ENCODE data around the gene C1QA.

The C1QA gene

DNA sequence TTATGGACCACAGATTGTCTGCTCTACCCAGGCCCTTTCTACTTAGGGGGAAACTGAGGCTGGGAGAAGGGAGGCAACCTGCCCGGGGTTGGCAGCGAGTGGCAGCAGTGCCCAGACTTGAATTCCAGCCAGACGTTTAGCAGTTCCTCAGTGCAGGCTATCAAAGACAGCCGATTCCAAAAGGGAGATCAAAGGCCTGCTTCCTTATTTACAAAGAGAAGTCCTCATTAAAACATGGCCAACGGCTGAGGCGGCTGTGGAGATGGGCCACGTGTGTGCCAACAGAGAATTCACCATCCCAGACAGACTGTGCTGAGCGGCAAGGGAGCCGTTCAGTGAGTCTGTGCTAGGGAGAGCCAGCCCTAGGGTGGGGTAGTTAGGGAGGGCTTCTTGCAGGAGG, 44.3 kb downstream of the C1QA start:
- peak overlapping the region; percentile 15 for H3K27ac ChIP-seq
- TF ChIP-seq, protein P1, sequence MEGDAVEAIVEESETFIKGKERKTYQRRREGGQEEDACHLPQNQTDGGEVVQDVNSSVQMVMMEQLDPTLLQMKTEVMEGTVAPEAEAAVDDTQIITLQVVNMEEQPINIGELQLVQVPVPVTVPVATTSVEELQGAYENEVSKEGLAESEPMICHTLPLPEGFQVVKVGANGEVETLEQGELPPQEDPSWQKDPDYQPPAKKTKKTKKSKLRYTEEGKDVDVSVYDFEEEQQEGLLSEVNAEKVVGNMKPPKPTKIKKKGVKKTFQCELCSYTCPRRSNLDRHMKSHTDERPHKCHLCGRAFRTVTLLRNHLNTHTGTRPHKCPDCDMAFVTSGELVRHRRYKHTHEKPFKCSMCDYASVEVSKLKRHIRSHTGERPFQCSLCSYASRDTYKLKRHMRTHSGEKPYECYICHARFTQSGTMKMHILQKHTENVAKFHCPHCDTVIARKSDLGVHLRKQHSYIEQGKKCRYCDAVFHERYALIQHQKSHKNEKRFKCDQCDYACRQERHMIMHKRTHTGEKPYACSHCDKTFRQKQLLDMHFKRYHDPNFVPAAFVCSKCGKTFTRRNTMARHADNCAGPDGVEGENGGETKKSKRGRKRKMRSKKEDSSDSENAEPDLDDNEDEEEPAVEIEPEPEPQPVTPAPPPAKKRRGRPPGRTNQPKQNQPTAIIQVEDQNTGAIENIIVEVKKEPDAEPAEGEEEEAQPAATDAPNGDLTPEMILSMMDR (conservative IDR thresholded peaks at IDR 0.05), result no peak
- no peak for TF ChIP-seq ZFX (IDR thresholded peaks at IDR 0.05)

DNA sequence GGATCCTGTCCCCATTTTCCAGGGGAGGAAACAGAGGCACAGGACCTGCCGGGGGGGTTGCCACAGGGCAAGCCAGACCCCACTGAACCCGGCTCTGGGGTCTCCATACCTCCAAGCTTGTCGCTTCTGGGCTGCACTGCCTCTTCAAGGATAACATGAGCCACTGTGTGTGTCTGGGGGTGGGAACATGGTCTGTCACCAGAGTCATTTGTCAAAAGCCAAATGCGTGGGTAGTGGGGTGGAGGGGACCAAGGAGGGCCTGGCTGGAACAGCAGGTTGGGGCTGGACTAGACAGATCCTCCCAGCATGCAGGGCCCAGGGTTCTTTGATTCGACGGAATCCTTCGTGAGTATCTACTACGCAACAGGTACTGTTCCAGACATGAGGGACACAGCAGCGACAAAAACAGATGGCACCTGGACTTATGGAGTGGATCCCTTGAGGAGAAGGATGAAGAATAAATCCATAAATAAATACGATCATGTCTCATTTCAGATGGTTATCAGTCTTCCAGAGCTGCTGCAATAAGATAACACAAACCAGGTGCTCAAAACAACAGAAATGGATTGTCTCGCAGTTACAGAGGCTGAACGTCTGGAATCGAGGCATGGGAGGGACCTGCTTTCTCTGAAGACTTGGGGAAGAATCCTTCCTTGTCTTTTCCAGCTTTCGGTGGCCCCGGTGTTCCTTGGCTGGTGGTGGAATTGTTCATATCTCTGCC, 45.3 kb downstream of the C1QA start:
- TF ChIP-seq, protein P1 (conservative IDR thresholded peaks at IDR 0.05), result no peak
- H3K27ac ChIP-seq, result no peak overlapping the region; the same call in 1 of the 2 replicates

DNA sequence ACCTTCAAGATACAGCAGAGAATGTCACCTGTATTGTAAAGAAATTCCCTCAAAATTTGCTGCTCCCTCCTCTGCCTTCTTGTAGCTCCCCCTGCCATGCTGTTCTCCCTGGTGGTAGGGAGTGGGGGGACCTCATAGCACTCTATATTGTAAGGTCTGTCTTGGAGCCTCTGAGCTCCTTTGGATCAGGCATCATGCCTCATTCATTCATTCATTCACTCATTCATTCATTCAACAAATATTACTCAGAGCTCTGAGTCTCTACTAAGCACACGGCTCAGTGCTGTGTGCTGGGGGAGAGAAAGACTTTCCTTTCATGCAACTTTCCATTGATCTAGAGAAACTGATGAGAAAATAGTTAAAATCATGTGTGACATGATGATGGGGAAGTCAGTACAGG, 47.1 kb downstream of the C1QA start:
- no peak for TF ChIP-seq ZFX (IDR thresholded peaks at IDR 0.05)
- TF ChIP-seq, protein P1 (conservative IDR thresholded peaks at IDR 0.05), result no peak
- no peak overlapping the region for H3K27ac ChIP-seq

DNA sequence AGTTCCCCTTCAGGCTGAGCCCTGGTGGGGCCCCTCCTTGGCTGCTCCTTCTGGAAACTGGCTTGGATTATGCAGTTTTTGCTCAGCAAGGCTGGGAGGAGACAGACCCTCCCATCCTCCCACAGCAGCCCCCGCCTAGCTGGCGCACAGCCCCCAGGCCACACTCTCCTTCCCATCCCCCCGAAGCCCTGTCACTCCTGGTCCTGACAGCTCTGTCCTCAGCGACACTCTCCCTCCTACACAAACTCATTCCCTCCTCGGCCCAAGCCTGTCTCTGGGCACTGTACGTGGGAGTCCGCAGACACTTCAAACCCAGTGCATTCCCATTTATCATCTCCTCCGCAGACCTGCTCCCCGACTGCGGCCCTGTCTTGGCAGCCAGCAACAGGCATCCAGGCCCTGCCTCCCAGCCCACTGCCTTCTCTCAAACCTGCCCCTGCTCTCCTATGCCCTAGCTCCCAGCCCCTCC, 49.2 kb downstream of the C1QA start:
- no peak overlapping the region for H3K27ac ChIP-seq
- TF ChIP-seq ZFX (IDR thresholded peaks at IDR 0.05), result no peak
- TF ChIP-seq, protein P1 (conservative IDR thresholded peaks at IDR 0.05), result no peak

DNA sequence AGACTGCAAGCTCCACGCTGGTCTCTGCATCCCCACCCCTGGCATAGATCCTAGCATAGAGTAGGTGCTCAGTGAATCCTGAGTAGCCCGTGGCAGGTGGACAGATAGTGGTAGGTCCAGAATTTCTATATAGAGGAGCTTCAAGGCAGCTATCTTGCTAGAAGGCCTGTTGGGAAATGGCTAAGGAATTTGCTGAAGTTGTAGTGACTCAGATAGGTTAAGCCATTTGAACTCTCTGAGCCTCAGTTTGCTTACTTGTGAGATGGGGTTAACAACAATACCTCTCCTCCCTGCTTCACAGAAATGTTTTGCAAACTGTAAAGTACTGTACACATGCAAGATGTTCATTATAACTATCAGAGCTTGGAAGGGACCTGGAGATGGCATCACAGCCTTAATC, 50.8 kb downstream of the C1QA start:
- TF ChIP-seq, protein P1 (conservative IDR thresholded peaks at IDR 0.05), result no peak
- TF ChIP-seq ZFX (IDR thresholded peaks at IDR 0.05), result no peak
- H3K27ac ChIP-seq, result no peak overlapping the region

DNA sequence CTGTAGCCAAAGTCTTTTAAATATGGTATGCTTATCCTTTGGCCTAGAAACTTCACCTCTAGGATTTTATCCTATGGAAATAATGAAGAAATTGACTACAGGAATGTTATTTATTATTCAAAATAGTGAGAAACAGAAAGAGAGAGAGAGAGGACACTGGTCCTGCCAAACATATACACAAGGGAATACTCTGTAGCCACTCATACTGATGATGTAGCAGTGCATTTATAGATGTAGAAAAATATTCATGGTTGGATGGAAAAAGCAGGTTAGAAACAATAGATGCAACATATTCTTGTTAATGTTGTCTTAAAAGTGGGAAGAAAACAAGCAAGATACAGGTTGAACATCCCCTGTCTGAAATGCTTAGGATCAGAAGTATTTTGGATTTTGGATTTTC, 52.0 kb downstream of the C1QA start:
- no peak overlapping the region for H3K27ac ChIP-seq
- TF ChIP-seq ZFX (IDR thresholded peaks at IDR 0.05), result no peak
- TF ChIP-seq, protein P1 (conservative IDR thresholded peaks at IDR 0.05), result no peak

Measured in C4-2B (cell line).